Tibial nerve (tissue), 4 donors: ENCODE results near the gene ABLIM2. TPM values are rescaled to one million over a fixed set of nuclear protein-coding genes. Genes with fewer than 3 reads are reported as not detected.

Experiments used
- DNase-seq, 2 donors: peaks; one replicate each; pipeline ENCODE4 v3.0.0-alpha.2; 2019; ENCODE audit warnings: low spot score in 2 of 2
- H3K27ac ChIP-seq, 4 donors: fragments of 200-600 bp; sonication (generic) in 3 of 4; one replicate each; pipeline ENCODE4 v1.5.1; 2017 to 2019; ENCODE audit warnings: mild to moderate bottlenecking in 1 of 4
- H3K27me3 ChIP-seq, 2 donors: fragments of 200-600 bp; sonication (generic) in 1 of 2; one replicate each; pipeline versions ENCODE4 v1.5.1 to v1.6.0; 2017 to 2019
- H3K36me3 ChIP-seq, 3 donors: fragments of 200-600 bp; sonication (generic); one replicate each; pipeline ENCODE4 v1.5.1; 2018 to 2019
- H3K4me1 ChIP-seq, 4 donors: fragments of 200-600 bp; sonication (generic) in 3 of 4; one replicate each; pipeline ENCODE4 v1.5.1; 2017 to 2019
- H3K4me3 ChIP-seq, 4 donors: fragments of 200-600 bp; sonication (generic) in 3 of 4; one replicate each; pipeline ENCODE4 v1.5.1; 2017 to 2019; ENCODE audit warnings: mild to moderate bottlenecking in 1 of 4, moderate library complexity in 1 of 4
- H3K9me3 ChIP-seq, 4 donors: fragments of 200-600 bp; sonication (generic) in 3 of 4; one replicate each; pipeline ENCODE4 v1.5.1; 2017 to 2019
- EP300 ChIP-seq, 2 donors: sonication (generic); formaldehyde crosslinking; IDR thresholded peaks; one replicate each; pipeline ENCODE4 v1.6.1; 2017; ENCODE audit warnings: antibody characterized with exemption in 2 of 2, mild to moderate bottlenecking in 1 of 2
- POLR2A ChIP-seq, 2 donors: fragments of 450-650 bp; IDR thresholded peaks; one replicate each; pipeline ENCODE4 v1.6.1; 2017; ENCODE audit warnings: antibody characterized with exemption in 2 of 2, mild to moderate bottlenecking in 2 of 2, moderate library complexity in 2 of 2
- WGBS, 2 donors: methylation state at CpG; one replicate each; pipeline ENCODE4 v1.1.5; 2018; 5-methylcytosine and 5-hydroxymethylcytosine counted together
- total RNA-seq, 4 donors: library from RNA; depleted of rRNA; stranded (reverse); fragments of >200 nt; gene quantifications; one replicate each; pipeline ENCODE4 v1.1.0, GENCODE V29; 2016
- TF ChIP-seq, protein P1 (sequence below), 5 experiments: fragments of 200-600 bp in 3 of 5; fragments of 450-650 bp in 2 of 5; sonication (generic) in 3 of 5; IDR thresholded peaks; one replicate each; pipeline ENCODE4 v1.5.1; 2016 to 2019; ENCODE audit warnings: antibody characterized with exemption in 5 of 5, mild to moderate bottlenecking in 3 of 5, moderate library complexity in 2 of 5

The ABLIM2 gene
- total RNA-seq, 4 donors from 2014 or later: 29.1 to 125 (median 41.7) TPM

DNA sequence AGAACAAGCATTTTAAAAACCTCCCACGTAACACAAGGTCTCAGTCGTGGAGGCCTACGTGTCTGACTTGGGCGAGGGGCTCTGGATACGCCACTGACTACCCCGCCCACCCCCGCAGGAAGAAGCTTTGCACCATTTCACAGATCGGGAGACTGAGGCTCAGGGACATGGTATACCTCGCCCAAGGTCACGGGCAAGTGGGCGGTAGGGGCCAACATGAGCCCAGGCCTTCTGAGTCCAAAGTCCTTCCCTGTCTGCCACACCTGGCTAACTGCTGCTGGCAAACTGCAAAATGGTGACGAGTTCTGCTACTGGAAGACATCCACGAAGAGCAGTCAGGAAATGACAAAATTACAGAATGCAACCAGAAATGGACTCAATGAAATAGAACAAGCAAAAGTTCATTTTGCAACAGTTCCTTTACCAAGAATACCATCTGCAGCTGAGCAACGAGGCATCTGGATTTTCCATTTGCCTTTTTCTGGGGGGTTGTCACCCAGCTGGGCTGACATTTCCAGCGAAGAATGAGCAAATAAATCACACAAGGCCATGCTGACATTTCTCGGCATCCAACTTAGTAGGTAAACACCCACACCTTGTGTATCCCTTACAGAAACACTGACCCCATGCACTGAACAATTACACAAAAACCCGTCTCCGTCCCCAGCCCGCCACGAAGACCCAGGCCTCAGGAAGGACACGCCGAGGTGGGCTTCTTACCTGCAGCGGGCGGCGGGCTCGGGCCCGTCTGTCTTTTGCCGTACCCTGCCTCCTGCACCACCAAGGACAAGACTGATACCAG, 148.7 kb downstream of the ABLIM2 start:
- H3K4me1 ChIP-seq: peaks cover 0 to 10% (median 0%) of the 10 kb centered on the region in 4 donors
- no peak overlapping the region for H3K4me3 ChIP-seq
- no peaks in the 10 kb centered on the region for H3K9me3 ChIP-seq
- DNase-seq: no peak
- 85 to 89% methylated on average over 28 of the region's 28 CpGs for WGBS, 2 donors
- no peak overlapping the region for H3K27ac ChIP-seq
- no peak for TF ChIP-seq EP300 (IDR thresholded peaks at IDR 0.05)
- TF ChIP-seq, protein P1, sequence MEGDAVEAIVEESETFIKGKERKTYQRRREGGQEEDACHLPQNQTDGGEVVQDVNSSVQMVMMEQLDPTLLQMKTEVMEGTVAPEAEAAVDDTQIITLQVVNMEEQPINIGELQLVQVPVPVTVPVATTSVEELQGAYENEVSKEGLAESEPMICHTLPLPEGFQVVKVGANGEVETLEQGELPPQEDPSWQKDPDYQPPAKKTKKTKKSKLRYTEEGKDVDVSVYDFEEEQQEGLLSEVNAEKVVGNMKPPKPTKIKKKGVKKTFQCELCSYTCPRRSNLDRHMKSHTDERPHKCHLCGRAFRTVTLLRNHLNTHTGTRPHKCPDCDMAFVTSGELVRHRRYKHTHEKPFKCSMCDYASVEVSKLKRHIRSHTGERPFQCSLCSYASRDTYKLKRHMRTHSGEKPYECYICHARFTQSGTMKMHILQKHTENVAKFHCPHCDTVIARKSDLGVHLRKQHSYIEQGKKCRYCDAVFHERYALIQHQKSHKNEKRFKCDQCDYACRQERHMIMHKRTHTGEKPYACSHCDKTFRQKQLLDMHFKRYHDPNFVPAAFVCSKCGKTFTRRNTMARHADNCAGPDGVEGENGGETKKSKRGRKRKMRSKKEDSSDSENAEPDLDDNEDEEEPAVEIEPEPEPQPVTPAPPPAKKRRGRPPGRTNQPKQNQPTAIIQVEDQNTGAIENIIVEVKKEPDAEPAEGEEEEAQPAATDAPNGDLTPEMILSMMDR (IDR thresholded peaks at IDR 0.05): no peak
- no peak for TF ChIP-seq POLR2A (IDR thresholded peaks at IDR 0.05)
- H3K27me3 ChIP-seq: no peaks in the 10 kb centered on the region
- peaks cover 0 to 35% (median 0%) of the 10 kb centered on the region in 3 donors for H3K36me3 ChIP-seq

DNA sequence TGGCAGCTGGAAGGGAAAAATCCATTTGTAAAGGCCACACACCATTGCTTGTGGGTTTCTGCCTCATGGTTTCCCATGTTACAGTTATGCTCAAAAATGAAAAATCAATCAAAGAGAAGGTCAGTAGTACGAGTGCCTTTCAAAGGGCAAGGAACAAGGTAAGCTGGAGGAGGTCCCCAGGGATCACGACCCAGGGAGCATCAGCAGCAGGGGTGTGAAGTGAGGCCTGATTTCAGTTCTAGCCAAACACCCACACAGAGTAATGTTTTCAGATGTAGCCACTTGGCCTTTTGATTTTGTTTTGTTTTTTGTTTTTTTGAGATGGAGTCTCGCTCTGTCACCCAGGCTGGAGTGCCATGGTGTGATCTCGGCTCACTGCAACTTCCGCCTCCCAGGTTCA, 149.5 kb downstream of the ABLIM2 start:
- H3K4me3 ChIP-seq: no peak overlapping the region

DNA sequence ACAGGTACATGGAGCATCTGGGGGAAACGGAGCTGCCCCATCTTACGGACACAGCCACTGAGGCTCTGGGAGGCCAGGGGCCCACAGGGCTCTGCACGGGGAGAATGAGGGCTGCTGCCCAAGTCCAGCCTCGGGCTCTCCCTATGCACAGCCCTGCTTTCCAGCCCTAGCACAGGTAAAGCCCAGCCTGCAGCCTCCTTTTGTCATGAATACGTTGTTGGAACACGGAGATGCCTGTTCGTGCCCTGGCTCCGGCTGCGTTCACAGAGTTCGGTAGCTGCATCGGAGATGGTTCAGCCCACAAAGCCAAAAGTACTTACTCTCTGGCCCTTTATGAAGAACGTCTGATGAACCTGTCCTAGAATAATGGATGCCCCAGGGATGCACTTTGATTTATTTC, 150.2 kb downstream of the ABLIM2 start:
- Histone ChIP-seq H3K4me3 (no peak overlapping the region), H3K4me1 (peaks cover 0 to 10% (median 0%) of the 10 kb centered on the region in 4 donors), H3K36me3 (peaks cover 0 to 47% (median 0%) of the 10 kb centered on the region in 3 donors), H3K9me3 (no peaks in the 10 kb centered on the region), H3K27me3 (no peaks in the 10 kb centered on the region), H3K27ac (no peak overlapping the region)
- no peak for DNase-seq
- TF ChIP-seq POLR2A (IDR thresholded peaks at IDR 0.05) (no peak), EP300 (IDR thresholded peaks at IDR 0.05) (no peak)
- TF ChIP-seq, protein P1 (IDR thresholded peaks at IDR 0.05): no peak
- WGBS, 2 donors: 85 to 91% methylated on average over 6 to 12 of the region's 12 CpGs

More for the DNA sequence above, 149.5 kb downstream of the ABLIM2 start:
- TF ChIP-seq EP300 (IDR thresholded peaks at IDR 0.05) (no peak), POLR2A (IDR thresholded peaks at IDR 0.05) (no peak)
- 86 to 87% methylated on average over 5 of the region's 5 CpGs for WGBS, 2 donors
- H3K4me1 ChIP-seq: peaks cover 0 to 10% (median 0%) of the 10 kb centered on the region in 4 donors
- H3K9me3 ChIP-seq: no peaks in the 10 kb centered on the region
- H3K27me3 ChIP-seq: no peaks in the 10 kb centered on the region
- no peak overlapping the region for H3K27ac ChIP-seq
- DNase-seq: no peak
- peaks cover 0 to 44% (median 0%) of the 10 kb centered on the region in 3 donors for H3K36me3 ChIP-seq

DNA sequence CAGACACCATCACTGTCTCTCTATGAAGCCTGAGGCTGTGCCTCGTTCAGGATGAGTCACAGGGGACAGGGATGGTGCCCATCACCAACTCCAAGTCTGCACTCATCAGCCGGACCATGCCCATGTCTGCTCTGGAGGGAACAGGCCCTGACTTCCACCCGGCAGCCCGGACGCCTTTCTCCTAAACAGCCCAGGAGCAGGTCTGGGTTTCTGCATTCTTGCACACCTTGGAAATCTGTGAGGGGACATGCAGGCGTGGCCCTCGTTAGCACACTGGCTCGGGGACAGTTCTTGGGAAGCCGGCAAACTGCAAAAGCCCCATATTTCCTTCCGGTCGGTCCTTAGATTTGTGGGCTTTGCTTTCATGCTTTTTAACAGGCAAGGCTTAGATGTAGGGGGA, 151.0 kb downstream of the ABLIM2 start:
- Histone ChIP-seq H3K36me3 (peaks cover 0 to 47% (median 0%) of the 10 kb centered on the region in 3 donors), H3K27me3 (no peaks in the 10 kb centered on the region), H3K9me3 (no peaks in the 10 kb centered on the region), H3K4me1 (peaks cover 0 to 10% (median 0%) of the 10 kb centered on the region in 4 donors), H3K27ac (no peak overlapping the region), H3K4me3 (no peak overlapping the region)
- WGBS, 2 donors: 88 to 94% methylated on average over 11 of the region's 11 CpGs
- no peak for DNase-seq
- no peak for TF ChIP-seq EP300 (IDR thresholded peaks at IDR 0.05)
- TF ChIP-seq, protein P1 (IDR thresholded peaks at IDR 0.05): no peak
- TF ChIP-seq POLR2A (IDR thresholded peaks at IDR 0.05): no peak

DNA sequence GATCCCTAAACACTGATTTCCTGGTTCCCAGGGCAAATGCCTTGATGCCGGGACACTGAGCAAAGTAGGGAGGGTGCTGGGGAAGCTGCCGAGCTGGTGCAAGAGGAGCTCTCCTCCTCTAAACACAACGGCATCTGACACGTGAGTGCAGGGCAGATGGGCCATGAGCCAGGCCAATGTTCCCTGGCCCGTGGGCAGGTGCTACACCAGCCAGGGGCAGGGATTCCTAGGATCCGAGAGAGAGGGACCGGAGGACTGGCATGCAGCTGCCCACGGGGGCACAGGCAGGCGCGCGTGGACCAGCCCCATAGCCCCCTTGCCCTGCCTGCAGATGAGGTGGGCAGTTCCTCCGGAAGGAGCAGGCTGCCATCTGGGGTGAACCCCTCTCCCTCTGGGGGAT, 152.1 kb downstream of the ABLIM2 start:
- Histone ChIP-seq H3K36me3 (peaks cover 0 to 47% (median 0%) of the 10 kb centered on the region in 3 donors), H3K4me1 (peaks cover 0 to 10% (median 0%) of the 10 kb centered on the region in 4 donors), H3K27me3 (no peaks in the 10 kb centered on the region), H3K9me3 (no peaks in the 10 kb centered on the region), H3K4me3 (no peak overlapping the region), H3K27ac (no peak overlapping the region)
- no peak for DNase-seq
- 52 to 74% methylated on average over 5 to 12 of the region's 12 CpGs for WGBS, 2 donors
- TF ChIP-seq, protein P1 (IDR thresholded peaks at IDR 0.05): no peak
- TF ChIP-seq EP300 (IDR thresholded peaks at IDR 0.05): no peak
- TF ChIP-seq POLR2A (IDR thresholded peaks at IDR 0.05): no peak
